ENCODE data around the gene GALK1. TPM values are rescaled to one million over a fixed set of nuclear protein-coding genes. Genes with fewer than 3 reads are reported as not detected.

The GALK1 gene
- total and polyA plus RNA-seq, 2 of the 13 experiments (the other 11 are each of a cell fraction or from before 2014, with no cell fraction given), result 59.9 to 93.6 TPM

- no peak for TF ChIP-seq ZNF142 (CRISPR knock-in tag; IDR thresholded peaks at IDR 0.05)
- no peak for TF ChIP-seq ZNF790 (CRISPR knock-in tag; IDR thresholded peaks at IDR 0.05; ENCODE audit: borderline replicate concordance)
- no peak for TF ChIP-seq PHB2 (IDR thresholded peaks at IDR 0.05; ENCODE audit: partially characterized antibody)
- TF ChIP-seq ATF4 (CRISPR knock-in tag; IDR thresholded peaks at IDR 0.05), result no peak
- TF ChIP-seq CBX1 (IDR thresholded peaks at IDR 0.05; ENCODE audit: low read depth), result peak; percentile 54
- 0 out of 2 replicates have a peak, but pooled peaks have one; percentile 64 for TF ChIP-seq ZZZ3 (CRISPR knock-in tag; IDR thresholded peaks at IDR 0.05; ENCODE audit: borderline replicate concordance)
- 0 out of 2 replicates have a peak, but pooled peaks have one; percentile 16 for TF ChIP-seq ZSCAN5A (CRISPR knock-in tag; IDR thresholded peaks at IDR 0.05; ENCODE audit: borderline replicate concordance)
- no peak for TF ChIP-seq ZNF484 (CRISPR knock-in tag; IDR thresholded peaks at IDR 0.05; ENCODE audit: borderline replicate concordance, low read depth)
- TF ChIP-seq ZNF569 (CRISPR knock-in tag; IDR thresholded peaks at IDR 0.05; ENCODE audit: borderline replicate concordance), result no peak
- no peak for TF ChIP-seq ARNT (IDR thresholded peaks at IDR 0.05)
- peak; percentile 80; the same call in 1 of the 2 replicates for TF ChIP-seq ZNF256 (CRISPR knock-in tag; conservative IDR thresholded peaks at IDR 0.05)
- TF ChIP-seq ZNF639 (CRISPR knock-in tag; conservative IDR thresholded peaks at IDR 0.05), result no peak
- no peak for TF ChIP-seq ZNF335 (CRISPR knock-in tag; IDR thresholded peaks at IDR 0.05)
- TF ChIP-seq TCF12 (IDR thresholded peaks at IDR 0.05), result no peak
- TF ChIP-seq TCF12 (CRISPR knock-in tag; IDR thresholded peaks at IDR 0.05), result no peak
- TF ChIP-seq ZNF350 (CRISPR knock-in tag; IDR thresholded peaks at IDR 0.05; ENCODE audit: borderline replicate concordance, low read depth), result 0 out of 2 replicates have a peak, but pooled peaks have one; percentile 88
- TF ChIP-seq RORA (CRISPR knock-in tag; IDR thresholded peaks at IDR 0.05), result no peak
- TF ChIP-seq ZNF383 (CRISPR knock-in tag; IDR thresholded peaks at IDR 0.05; ENCODE audit: borderline replicate concordance), result no peak
- peak; percentile 63; the same call in 1 of the 2 replicates for TF ChIP-seq NFKBIZ (CRISPR knock-in tag; IDR thresholded peaks at IDR 0.05)
- no peak for TF ChIP-seq NR3C1 (CRISPR knock-in tag; IDR thresholded peaks at IDR 0.05)
Observed at GRCh38 chr17:75754378-75755204, 10.4 kb downstream of the GALK1 start (continued).

Measured in HepG2 (cell line).